Measurements from ENCODE around the gene ATP1B2.
"Not testable (repeated sequence)": the region's sequence is repeated elsewhere in the genome, so short reads cannot be mapped to it uniquely, and the experiment has no call there.

Gene ATP1B2

DNA sequence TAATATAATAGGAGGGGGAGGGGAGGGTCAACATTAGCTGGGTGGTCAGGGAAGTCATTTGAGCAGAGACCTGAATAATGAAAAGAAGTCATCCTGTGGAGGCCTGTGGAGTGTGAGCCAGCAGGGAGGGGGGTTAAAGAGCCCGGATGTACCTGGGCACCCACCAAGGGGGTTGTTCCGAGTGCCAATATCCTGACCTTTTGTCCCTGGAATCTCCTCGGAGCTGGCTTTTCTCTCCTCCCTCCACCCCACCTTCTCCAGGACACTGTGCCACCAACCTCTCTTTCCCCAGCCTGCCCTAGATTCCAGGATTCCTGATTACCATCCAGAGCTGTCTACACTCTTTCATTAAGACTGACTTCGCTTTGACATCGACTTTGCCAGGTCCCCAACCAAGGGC, 14.6 kb upstream of the ATP1B2 start:
- DNase-seq = no peak

DNA sequence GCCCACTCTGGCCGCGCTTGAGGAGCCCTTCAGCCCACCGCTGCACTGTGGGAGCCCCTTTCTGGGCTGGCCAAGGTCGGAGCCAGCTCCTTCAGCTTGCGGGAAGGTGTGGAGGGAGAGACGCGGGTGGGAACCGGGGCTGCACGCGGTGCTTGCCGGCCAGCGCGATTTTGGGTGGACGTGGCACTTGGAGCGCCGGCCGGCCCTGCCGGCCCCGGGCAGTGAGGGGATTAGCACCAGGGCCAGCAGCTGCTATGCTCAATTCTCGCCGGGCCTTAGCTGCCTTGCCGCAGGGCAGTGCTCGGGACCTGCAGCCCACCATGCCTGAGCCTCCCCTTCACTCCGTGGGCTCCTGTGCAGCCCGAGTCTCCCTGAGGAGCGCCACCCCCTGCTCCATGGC, 9.9 kb upstream of the ATP1B2 start:
- no peak for DNase-seq

DNA sequence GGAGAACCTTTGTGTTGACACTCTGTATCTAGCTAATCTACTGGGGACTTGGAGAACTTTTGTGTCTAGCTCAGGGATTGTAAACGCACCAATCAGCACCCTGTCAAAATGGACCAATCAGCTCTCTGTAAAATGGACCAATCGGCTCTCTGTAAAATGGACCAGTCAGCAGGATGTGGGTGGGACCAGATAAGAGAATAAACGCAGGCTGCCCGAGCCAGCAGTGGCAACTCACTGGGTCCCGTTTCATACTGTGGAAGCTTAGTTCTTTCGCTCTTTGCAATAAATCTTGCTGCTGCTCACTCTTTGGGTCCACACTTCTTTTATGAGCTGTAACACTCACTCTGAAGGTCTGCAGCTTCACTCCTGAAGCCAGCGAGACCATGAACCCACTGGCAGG, 9.1 kb upstream of the ATP1B2 start:
- DNase-seq = not testable (repeated sequence)

DNA sequence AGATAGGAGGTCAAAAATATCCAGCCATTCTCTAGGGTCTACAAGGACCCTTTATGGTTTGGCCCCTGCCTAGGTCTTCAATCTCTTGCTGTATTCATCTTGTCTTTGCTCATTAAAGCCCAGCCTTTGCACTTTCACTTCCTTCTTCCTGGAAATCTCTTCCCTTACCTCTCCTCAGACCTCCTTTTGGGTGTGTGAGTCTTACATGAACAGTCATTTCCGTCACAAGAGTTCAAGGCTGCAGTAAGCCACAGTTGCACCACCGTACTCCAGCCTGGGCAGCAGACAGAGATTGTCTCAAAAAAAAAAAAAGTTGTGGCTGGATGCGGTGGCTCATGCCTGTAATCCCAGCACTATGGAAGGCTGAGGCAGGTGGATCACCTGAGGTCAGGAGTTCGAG, 6.0 kb upstream of the ATP1B2 start:
- no peak for DNase-seq

DNA sequence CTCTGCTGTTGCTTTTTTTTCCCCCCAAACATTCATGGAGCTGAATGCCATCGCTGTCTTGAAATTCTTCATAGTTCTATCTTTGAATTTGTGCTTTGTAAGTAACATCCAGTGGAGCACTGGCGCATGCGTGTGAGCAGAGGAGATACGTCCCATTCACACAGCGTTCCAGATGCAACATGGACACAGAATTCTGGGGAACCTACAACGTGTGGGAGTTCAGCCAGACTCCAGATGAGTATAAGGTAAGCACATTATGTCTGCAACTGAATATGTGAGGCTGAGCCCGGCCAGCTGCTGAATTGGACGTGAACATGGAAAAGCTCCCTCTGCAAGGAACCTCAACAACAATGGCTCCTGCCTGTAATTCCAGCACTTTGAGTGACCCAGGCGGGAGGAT, 4.3 kb upstream of the ATP1B2 start:
- DNase-seq = no peak

DNA sequence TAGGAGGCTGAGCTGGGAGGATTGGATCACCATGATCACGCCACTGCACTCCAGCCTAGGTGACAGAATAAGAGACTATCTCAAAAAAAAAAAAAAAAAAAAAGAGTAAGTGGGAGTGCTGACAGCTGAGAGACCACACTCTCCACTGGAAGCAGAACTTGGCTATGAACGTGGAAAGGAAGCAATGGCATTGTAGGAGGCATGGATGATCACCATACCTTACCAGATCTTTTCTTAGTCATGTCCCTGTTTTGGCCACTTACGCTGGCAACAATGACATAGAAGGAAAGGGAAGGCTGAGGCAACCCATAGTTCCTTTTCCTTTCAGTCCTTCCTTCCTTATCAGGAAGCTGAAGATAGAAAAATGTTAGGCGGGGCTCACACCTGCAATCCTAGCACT, 3.7 kb upstream of the ATP1B2 start:
- no peak for DNase-seq

DNA sequence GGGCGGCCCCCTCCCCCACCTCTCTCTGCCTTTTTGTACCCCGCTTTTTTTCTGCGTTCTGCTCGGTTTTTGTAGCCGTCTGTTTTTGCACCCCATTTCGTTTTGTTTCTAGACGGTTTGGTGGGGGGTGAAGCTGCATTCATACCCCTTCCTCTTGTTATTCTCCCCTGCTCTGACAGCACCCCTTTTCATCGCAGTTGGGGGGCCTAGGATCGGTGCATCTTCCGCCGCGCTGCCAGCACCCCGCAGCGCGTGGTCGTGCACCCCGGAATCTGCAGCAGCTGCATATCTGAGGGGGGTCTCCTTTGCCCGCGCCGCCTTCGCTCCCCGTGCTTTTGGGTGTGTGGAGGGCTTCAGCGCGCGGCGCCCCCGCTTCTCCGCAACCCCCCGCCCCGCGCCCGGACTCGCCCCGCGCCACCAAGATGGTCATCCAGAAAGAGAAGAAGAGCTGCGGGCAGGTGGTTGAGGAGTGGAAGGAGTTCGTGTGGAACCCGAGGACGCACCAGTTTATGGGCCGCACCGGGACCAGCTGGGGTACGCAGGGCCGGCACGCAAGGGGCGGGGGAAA, 455 bp downstream of the ATP1B2 start:
- no peak for DNase-seq

DNA sequence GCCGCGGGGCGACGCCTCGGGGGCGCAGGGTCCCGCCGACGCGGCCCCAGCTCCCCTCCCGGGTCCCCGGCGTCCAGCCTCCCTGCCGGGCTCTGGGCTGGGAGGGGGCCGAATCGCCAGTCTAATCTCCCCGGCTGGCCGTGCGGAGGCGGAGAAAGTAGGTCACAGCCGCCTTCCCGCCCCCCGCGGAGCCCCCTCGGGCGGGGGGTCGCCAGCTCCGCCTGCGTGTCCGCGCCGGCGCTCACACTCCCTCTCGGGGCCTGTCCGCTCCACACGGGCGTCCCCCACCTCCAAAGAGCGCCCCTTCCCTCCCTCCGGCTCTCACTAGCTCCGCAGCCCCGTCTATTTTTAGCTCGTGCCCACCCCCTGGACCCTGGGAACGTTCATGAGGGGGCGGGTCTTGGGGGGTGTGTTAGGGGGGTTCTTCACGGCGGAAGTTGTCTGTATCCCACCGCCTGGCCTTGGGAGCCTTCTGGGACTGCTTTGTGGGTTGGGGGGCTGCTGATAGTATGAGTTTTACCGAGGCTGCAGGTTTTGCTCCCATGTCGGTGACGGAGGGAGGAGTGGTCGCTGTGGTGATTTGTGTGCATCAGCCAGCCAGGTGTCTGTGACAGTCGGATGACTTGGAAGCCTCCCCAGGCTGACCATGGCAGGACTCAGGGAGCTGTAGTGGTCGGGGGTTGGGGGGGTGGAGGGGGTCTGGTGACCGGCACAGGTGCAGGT, 1.1 kb downstream of the ATP1B2 start:
- peak; percentile 66 for DNase-seq

DNA sequence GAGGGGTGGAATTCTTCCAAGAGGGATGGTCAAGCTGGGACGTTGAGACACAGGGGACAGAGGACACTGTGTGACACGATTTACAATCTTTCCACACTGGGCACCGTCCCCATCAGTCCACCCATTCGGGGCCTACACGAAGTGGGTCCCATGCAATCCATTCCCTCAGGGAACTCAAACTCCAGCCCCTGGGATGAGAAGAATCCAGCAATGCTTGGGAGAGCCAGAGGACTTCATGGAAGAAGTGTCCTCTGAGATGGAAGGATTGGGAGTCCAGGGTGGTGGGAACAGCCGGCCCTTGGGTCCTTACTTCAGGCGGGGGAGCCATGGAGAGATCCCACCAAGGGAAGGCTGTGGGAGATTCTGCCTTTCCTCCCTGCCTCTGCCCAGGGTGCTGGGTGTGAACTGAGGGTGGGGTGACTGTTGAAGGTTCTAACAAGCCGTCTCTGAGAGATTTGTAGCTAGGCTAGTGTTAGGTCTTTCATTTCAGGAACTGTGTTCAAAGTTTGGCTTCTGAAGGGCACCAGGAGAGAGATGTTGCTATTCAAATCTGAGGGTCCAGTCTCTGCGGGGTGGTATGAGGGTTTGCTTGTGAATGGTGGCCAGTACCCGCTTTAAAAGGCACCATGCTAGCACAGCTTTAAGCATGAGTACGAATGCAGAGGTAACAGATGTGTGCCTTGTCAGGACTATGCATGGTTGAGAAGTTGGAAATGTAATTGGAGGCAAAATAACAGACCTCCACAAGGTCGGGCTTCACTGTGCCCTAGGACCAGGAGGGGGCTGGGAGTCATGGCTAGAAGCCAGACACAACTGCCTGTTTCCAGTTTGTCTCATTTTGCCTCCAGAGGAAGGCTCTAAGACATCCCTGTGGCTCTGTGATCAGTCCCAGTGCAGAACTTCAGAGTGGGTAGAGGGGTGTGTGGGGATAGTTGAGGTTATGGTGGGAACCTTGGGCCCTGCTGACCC, 1.9 kb downstream of the ATP1B2 start:
- no peak for DNase-seq

DNA sequence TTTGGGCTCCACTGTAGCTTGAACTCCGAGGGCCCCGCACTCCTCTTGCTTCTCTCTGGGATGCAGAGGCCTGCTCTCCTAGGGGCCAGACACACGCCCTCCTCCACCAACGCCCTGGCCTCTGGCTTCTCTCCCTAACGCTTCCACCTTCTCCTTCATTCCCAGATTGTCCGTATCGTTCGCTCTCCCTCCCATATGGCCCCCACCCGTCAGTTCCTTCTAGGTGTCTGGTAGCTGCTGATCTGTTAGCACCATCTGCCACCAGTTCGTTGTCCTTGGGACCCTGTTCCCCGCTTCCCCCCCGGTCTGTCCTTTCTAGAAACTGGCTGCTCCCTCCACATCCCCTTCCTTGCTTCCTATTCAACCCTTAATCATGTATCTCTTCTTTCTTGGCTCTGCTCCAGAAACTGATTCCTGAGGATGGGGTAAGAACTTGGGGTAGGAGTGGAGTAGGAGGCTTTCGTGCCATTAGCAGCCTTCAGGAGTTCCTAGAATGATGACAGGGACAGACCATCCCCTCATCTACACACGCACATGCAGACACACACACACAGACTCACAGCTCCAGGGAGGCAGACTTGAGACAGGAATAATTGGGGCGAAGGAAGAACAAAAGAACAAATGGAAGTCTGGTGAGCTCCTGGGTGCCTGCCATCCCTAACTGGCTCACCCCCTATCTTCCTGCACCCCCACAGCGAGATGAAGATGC, 4.3 kb downstream of the ATP1B2 start:
- no peak for DNase-seq

DNA sequence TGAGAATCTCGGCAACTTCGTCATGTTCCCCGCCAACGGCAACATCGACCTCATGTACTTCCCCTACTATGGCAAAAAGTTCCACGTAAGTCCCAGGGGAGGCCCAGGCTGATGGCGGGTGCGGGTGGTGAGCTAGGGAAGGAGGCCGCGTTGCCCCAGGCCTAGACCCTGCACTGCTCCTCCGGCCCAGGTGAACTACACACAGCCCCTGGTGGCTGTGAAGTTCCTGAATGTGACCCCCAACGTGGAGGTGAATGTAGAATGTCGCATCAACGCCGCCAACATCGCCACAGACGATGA, 4.8 kb downstream of the ATP1B2 start:
- no peak for DNase-seq

DNA sequence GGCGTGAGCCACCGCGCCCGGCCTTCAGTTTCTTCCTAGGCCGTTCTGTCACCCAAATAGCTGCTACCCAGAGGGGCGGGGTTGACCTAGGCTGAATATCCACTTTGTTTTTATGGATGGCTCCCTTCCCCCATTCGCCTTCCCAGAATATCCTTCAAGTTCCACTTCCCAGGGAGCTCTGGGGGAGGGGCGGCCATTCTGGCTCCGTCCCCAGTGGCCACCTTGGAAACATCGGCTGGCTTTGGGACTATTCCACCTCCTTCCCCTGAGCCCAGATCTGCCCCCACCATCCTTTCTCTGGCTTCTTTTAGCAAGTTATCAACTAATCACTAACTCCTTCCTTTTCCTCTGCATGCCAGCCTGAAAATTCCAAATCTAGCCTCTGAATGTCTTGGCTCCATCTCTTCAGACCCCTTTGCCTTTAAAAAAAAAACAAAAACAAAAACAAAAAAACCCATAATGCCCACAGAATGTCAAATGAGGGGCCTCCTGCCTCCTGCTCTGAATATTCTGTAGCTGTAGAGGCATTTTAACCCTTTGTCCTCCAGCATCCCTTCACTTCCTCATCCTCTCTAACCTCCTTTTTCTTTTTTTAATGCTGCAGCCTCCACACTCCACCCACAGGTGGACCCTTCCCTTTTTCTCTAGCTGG, 6.4 kb downstream of the ATP1B2 start:
- peak; percentile 55 for DNase-seq

DNA sequence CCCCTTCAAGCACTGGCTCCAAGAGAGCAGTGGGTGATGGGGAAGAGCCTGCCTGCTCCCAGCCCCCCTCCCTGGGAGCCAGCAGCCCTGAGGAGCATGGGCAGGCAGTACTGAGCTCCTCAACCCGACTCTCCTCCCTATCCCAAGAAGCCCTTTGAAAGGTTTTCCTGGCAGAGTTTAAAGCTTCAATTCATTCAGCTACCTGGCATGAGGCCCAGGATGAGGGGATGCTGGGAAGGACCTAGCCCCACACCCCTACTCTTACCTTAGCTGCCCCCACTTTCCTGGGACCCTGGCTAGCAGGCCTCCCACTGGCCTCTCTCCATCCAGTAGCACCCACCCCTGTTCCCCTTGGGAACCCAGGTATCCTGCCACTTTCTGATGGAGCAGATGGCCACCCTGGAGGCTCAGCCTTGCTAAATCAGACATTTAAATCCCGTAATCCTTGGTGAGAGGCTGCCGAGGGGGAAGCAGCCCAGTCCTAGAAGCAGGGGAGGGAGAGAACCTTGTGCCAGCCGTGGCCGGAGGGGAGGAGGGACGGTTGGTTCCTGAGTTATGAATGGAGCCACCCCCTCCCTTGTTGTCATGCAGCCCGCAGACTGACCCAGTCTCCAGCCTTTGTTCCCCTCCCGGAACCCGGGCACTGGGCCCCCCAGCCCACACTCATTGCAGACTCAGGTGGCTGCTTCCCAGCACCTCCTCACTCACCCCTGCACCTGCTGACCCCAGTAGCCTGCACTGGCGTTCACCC, 17.1 kb downstream of the ATP1B2 start:
- peak; percentile 61 for DNase-seq

DNA sequence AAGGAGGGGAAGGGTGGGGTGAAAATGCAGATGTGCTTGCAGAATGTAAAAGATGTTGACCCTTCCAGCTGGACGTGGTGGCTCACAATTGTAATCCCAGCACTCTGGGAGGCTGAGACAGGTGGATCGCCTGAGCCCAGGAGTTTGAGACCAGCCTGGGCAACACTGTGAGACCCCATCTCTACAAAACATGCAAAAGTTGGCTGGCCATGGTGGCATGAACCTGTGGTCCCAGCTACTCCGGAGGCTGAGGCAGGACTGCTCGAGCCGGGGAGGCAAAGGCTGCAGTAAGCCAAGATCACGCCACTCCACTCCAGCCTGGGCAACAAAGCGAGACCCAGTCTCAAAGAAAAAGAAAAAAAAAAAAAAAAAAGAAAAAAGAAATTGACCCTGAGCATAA, 17.8 kb downstream of the ATP1B2 start:
- no peak for DNase-seq

DNA sequence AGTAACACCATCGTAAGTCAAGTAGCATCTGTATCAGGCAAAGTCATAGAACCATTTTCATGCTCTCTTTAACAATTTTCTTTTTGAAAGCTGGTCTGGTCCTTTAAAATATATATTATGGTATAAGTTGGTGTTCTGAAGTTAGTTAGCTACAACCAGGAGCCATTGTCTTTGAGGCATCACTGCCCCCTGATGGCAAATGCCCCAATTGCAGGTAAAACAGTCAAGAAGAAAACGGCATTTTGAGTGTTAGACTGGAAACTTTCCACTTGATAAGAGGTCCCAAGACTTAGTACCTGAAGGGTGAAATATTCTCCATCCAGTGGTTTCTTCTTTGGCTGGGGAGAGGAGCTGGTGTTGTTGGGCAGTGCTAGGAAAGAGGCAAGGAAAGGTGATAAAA, 22.5 kb downstream of the ATP1B2 start:
- no peak for DNase-seq

DNA sequence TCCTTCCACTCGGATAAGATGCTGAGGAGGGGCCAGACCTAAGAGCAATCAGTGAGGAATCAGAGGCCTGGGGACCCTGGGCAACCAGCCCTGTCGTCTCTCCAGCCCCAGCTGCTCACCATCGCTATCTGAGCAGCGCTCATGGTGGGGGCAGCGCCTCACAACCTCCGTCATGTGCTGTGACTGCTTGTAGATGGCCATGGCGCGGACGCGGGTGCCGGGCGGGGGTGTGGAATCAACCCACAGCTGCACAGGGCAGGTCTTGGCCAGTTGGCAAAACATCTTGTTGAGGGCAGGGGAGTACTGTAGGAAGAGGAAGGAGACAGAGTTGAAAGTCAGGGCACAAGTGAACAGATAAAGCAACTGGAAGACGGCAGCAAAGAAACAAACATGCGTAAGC, 24.2 kb downstream of the ATP1B2 start:
- DNase-seq = no peak

DNA sequence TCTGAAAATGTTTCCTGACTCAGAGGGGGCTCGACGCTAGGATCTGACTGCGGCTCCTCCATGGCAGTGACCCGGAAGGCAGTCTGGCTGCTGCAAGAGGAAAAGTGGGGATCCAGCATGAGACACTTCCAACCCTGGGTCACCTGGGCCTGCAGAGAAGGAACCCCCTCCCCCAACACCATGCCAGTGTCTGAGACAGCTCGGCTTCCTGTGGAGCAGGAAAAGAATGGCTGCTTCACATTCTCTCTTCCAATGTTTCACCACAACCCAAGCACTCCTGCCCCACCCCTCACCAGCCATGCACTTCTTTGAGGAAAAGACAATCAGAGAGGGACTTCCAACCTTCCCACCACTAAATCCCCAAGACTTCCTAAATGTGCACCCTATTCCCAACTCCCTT, 25.8 kb downstream of the ATP1B2 start:
- DNase-seq = no peak

DNA sequence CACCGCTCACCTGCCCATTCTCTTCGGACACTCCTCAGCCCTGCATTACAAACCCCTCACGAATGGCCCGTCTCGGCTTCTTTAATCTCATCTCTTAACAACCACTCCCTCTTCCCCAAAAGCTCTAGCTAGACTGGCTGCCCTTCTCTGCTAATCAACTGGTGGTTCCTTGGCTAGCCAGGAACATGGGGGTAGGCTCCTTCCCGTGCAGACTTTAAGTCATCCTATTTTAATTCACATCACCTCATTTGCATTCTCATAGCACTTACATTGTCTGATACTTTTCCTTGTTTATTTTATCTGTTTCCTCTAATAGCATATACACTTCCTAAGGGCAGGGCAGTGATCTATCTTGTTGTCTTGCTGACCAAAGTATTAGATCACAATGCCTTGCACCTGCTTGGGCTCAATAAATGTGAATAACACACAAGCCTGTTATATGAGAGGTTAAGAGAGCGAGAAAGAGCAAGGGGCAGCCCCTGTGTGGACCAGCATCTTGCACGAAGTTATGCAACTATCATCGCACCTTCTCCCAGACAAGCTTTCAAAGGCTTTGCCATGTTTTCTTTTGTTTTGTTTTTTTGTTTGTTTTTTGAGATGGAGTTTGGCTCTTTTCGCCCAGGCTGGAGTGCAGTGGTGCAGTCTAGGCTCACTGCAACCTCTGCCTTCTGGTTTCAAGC, 26.8 kb downstream of the ATP1B2 start:
- no peak for DNase-seq

DNA sequence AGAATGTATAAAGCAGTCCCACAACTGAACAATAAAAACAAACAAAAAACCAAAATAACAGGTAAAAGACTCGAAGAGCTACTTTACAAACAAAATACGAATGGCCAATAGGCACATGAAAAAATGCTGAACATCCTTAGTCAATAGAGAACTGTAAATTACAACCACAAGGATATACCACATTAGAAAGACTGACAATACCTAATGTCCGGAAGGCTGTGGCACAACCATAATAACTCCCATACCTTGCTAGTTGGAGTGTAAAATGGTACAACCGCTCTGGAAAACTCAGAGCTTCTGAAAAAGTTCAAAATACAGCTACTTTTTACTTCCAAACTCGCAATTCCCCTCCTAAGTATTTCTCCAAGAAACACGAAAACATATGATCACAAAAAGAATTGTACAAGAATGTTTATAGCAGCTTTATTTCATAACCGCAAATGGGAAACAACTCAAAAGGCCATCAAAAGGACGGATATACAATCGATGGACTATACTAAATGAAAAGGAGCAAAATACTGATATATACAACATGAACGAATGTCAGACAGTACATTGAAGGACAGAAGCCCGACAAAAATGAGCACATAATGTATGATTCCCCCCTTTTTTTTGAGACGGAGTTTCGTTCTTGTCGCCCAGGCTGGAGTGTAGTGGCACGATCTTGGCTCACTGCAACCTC, 34.3 kb downstream of the ATP1B2 start:
- DNase-seq = no peak

DNA sequence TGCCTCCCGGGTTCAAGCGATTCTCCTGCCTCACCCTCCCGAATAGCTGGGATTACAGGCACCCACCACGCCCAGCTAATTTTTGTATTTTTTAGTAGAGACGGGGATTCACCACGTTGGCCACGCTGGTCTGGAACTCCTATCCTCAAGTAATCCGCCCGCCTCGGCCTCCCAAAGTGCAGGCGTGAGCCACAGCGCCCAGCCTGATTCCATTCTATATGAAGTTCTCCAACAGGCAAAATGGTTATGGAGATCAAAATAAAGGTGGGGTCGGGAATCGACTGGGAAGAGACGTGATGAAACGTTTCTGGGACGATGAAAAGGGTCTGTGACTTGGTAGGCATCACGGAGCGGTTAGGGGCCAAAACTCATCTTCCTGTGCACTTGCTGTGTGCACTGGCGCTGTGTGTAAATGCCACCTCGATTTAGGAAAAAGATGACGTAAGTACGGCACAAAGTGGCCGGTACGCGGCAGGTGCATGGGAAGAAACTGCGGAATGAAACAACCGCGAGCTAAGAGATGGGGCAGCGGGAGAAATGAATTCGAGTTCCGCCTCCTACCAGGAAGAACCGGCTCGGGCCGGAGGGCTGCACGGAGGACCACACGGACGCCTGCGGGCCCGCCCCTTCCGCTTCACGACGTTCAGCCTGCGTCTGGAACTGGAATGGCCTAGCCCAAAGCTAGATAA, 35.0 kb downstream of the ATP1B2 start:
- DNase-seq = peak; percentile 94
